Endodermal cell (in vitro differentiated cells): Measurements from ENCODE around the gene ARHGEF11. TPM values are rescaled to one million over a fixed set of nuclear protein-coding genes. Genes with fewer than 3 reads are reported as not detected.

Experiments used
- DNase-seq: peaks from one replicate; pipeline ENCODE4 v3.0.0-alpha.2; 2017
- H3K27ac ChIP-seq: 2 replicates; pipeline ENCODE4 v1.5.1; 2013; ENCODE audit warnings: mild to moderate bottlenecking, low read depth, low read length, moderate library complexity
- H3K27me3 ChIP-seq: 2 replicates; pipeline ENCODE4 v1.6.1; 2013; ENCODE audit warnings: mild to moderate bottlenecking, low read length, moderate library complexity; ENCODE audit not compliant: insufficient read depth, control insufficient read depth, poor library complexity, severe bottlenecking
- H3K36me3 ChIP-seq: 2 replicates; pipeline ENCODE4 v1.7.0; 2013; ENCODE audit warnings: mild to moderate bottlenecking, low read length, moderate library complexity; ENCODE audit not compliant: control insufficient read depth, insufficient read depth
- H3K4me1 ChIP-seq: one replicate; pipeline ENCODE4 v1.7.0; 2013; ENCODE audit warnings: low read length; ENCODE audit not compliant: control insufficient read depth, insufficient read depth
- H3K4me3 ChIP-seq: 2 replicates; pipeline ENCODE4 v1.5.1; 2013; ENCODE audit warnings: mild to moderate bottlenecking, low read length, moderate library complexity
- H3K9ac ChIP-seq: 2 replicates; pipeline ENCODE4 v1.6.1; 2013; ENCODE audit warnings: mild to moderate bottlenecking, low read length, moderate library complexity; ENCODE audit not compliant: poor library complexity, severe bottlenecking; ENCODE audit errors: extremely low read depth
- H3K9me3 ChIP-seq: 2 replicates; pipeline ENCODE4 v1.6.1; 2013; ENCODE audit warnings: mild to moderate bottlenecking, low read length, moderate library complexity; ENCODE audit not compliant: control insufficient read depth
- H3K27ac Mint-ChIP-seq: 2 replicates; pipeline ENCODE4 v1.8.0; 2020; ENCODE audit warnings: mixed read lengths
- H3K27me3 Mint-ChIP-seq: 2 replicates; pipeline ENCODE4 v1.8.0; 2021; ENCODE audit warnings: mild to moderate bottlenecking, mixed read lengths; ENCODE audit not compliant: insufficient read depth
- H3K36me3 Mint-ChIP-seq: 2 replicates; pipeline ENCODE4 v1.8.0; 2020; ENCODE audit warnings: low read depth, mixed read lengths
- H3K4me1 Mint-ChIP-seq: 2 replicates; pipeline ENCODE4 v1.8.0; 2020; ENCODE audit warnings: mixed read lengths
- H3K4me3 Mint-ChIP-seq: 2 replicates; pipeline ENCODE4 v1.8.0; 2020; ENCODE audit warnings: mild to moderate bottlenecking, moderate library complexity, mixed read lengths
- H3K9me3 Mint-ChIP-seq: 2 replicates; pipeline ENCODE4 v1.8.0; 2020; ENCODE audit warnings: mild to moderate bottlenecking, mixed read lengths
- CTCF ChIP-seq: fragments of 200-600 bp; sonication (generic); conservative IDR thresholded peaks from 2 replicates; pipeline ENCODE4 v1.5.0; 2021; ENCODE audit warnings: antibody characterized with exemption, mild to moderate bottlenecking
- whole genome bisulfite sequencing, 2 experiments: methylation state at CpG; one replicate each; pipeline versions ENCODE4 v1.1.5 to v1.1.7; 2013; ENCODE audit warnings: missing lambda C conversion rate in 2 of 2, mixed read lengths in 1 of 2; ENCODE audit not compliant: insufficient coverage in 1 of 2, insufficient read length in 1 of 2; 5-methylcytosine and 5-hydroxymethylcytosine counted together
- total RNA-seq, 2 donors: library from RNA; stranded (reverse); fragmentation: NEBNext Ultra II Directional in 1 of 2; extraction: Animal tissue kit (Norgen Biotek cat#: 25700) in 1 of 2; gene quantifications; 2 replicates in 1 of 2; 3 replicates in 1 of 2; pipeline ENCODE4 v1.2.1, GENCODE V29; 2021

The ARHGEF11 gene
- total RNA-seq, 2 donors from 2014 or later: 54.2 to 56.5 TPM

- no peaks in the 10 kb centered on the region for H3K36me3 Mint-ChIP-seq
- H3K9me3 Mint-ChIP-seq: no peaks in the 10 kb centered on the region
- DNase-seq: no peak
- WGBS, 2 experiments: 82 to 86% methylated on average over 2 to 3 of the region's 3 CpGs
- H3K9me3 ChIP-seq: no peaks in the 10 kb centered on the region
- no peaks in the 10 kb centered on the region for H3K27me3 Mint-ChIP-seq
- peaks cover 9% of the 10 kb centered on the region for H3K4me1 Mint-ChIP-seq
- no peaks in the 10 kb centered on the region for H3K4me1 ChIP-seq
- no peak overlapping the region for H3K27ac Mint-ChIP-seq
- H3K27me3 ChIP-seq: no peaks in the 10 kb centered on the region
- H3K4me3 Mint-ChIP-seq: no peak overlapping the region
- no peak overlapping the region for H3K27ac ChIP-seq
- H3K4me3 ChIP-seq: no peak overlapping the region
- no peak overlapping the region for H3K9ac ChIP-seq
- TF ChIP-seq CTCF: no peak
- no peaks in the 10 kb centered on the region for H3K36me3 ChIP-seq
These were observed 45.2 kb upstream of the ARHGEF11 start for GRCh38 chr1:157090771-157091170.

GRCh38 chr1:157090196-157090647 is 44.7 kb upstream of the ARHGEF11 start:
- WGBS, 2 experiments: 38 to 39% methylated on average over 8 to 10 of the region's 10 CpGs
- H3K36me3 Mint-ChIP-seq: no peaks in the 10 kb centered on the region
- peak; percentile 97 for TF ChIP-seq CTCF
- Histone ChIP-seq H3K9ac (no peak overlapping the region), H3K4me3 (no peak overlapping the region), H3K9me3 (no peaks in the 10 kb centered on the region), H3K27ac (no peak overlapping the region), H3K4me1 (no peaks in the 10 kb centered on the region), H3K36me3 (no peaks in the 10 kb centered on the region), H3K27me3 (no peaks in the 10 kb centered on the region)
- H3K4me3 Mint-ChIP-seq: no peak overlapping the region
- H3K9me3 Mint-ChIP-seq: no peaks in the 10 kb centered on the region
- peak; percentile 98 for DNase-seq
- H3K27me3 Mint-ChIP-seq: no peaks in the 10 kb centered on the region
- H3K27ac Mint-ChIP-seq: peak overlapping the region; percentile 39
- H3K4me1 Mint-ChIP-seq: peaks cover 9% of the 10 kb centered on the region

GRCh38 chr1:157089789-157090188 is 44.2 kb upstream of the ARHGEF11 start:
- DNase-seq: no peak
- Mint-ChIP-seq H3K36me3 (no peaks in the 10 kb centered on the region), H3K9me3 (no peaks in the 10 kb centered on the region), H3K27me3 (no peaks in the 10 kb centered on the region), H3K27ac (peak overlapping the region; percentile 39), H3K4me3 (no peak overlapping the region), H3K4me1 (peaks cover 9% of the 10 kb centered on the region)
- H3K36me3 ChIP-seq: no peaks in the 10 kb centered on the region
- no peak overlapping the region for H3K9ac ChIP-seq
- H3K27ac ChIP-seq: no peak overlapping the region
- H3K9me3 ChIP-seq: no peaks in the 10 kb centered on the region
- H3K4me3 ChIP-seq: no peak overlapping the region
- TF ChIP-seq CTCF: no peak
- no peaks in the 10 kb centered on the region for H3K27me3 ChIP-seq
- 93 to 98% methylated on average over 7 to 9 of the region's 9 CpGs for WGBS, 2 experiments
- no peaks in the 10 kb centered on the region for H3K4me1 ChIP-seq
